DOHH2 (cell line): ENCODE results near the gene PLA2G3.
A peak's percentile ranks its signal among the peaks of the same experiment; 100 is the strongest.

Experiments used
- H3F3A ChIP-seq: fragments of 200-600 bp; sonication (generic), shearing (Covaris generic); 2 replicates; pipeline ENCODE4 v1.6.0; 2016; ENCODE audit warnings: antibody characterized with exemption, mild to moderate bottlenecking; ENCODE audit not compliant: control insufficient read depth, insufficient read depth
- H3K27ac ChIP-seq: fragments of 200-600 bp; sonication (generic); 2 replicates; pipeline ENCODE4 v1.5.1; 2014; ENCODE audit warnings: low read depth, mild to moderate bottlenecking, low read length, moderate library complexity
- H3K27me3 ChIP-seq: fragments of 200-600 bp; sonication (generic); 2 replicates; pipeline ENCODE4 v1.6.1; 2014; ENCODE audit warnings: mild to moderate bottlenecking, low read length, mixed read lengths; ENCODE audit not compliant: control insufficient read depth
- H3K36me3 ChIP-seq: fragments of 200-600 bp; sonication (generic); 2 replicates; pipeline ENCODE4 v1.6.1; 2014; ENCODE audit warnings: mild to moderate bottlenecking, low read length, moderate library complexity, mixed read lengths; ENCODE audit not compliant: control insufficient read depth
- H3K4me1 ChIP-seq: fragments of 200-600 bp; sonication (generic); 2 replicates; pipeline ENCODE4 v1.6.1; 2014; ENCODE audit warnings: mild to moderate bottlenecking, low read length, mixed read lengths; ENCODE audit not compliant: control insufficient read depth
- H3K4me2 ChIP-seq: fragments of 200-600 bp; sonication (generic); 2 replicates; pipeline ENCODE4 v1.6.0; 2014; ENCODE audit warnings: mild to moderate bottlenecking, low read length, moderate library complexity
- H3K4me3 ChIP-seq: fragments of 200-600 bp; sonication (generic); 2 replicates; pipeline ENCODE4 v1.5.1; 2014; ENCODE audit warnings: mild to moderate bottlenecking, low read length, mixed read lengths
- H3K79me2 ChIP-seq: fragments of 200-600 bp; sonication (generic); 2 replicates; pipeline ENCODE4 v1.6.1; 2014; ENCODE audit warnings: mild to moderate bottlenecking, low read length, mixed read lengths; ENCODE audit not compliant: control insufficient read depth
- H3K9me2 ChIP-seq: fragments of 200-600 bp; sonication (generic); replicated peaks from 2 replicates; pipeline ENCODE4 v1.6.1; 2014; ENCODE audit warnings: mild to moderate bottlenecking, low read length, mixed read lengths; ENCODE audit not compliant: control insufficient read depth
- H3K9me3 ChIP-seq: fragments of 200-600 bp; sonication (generic); 2 replicates; pipeline ENCODE4 v1.6.1; 2014; ENCODE audit warnings: antibody characterized with exemption, low read length, mixed read lengths; ENCODE audit not compliant: control insufficient read depth, insufficient read depth
- H4K20me1 ChIP-seq: fragments of 200-600 bp; sonication (generic); 2 replicates; pipeline ENCODE4 v1.6.0; 2014; ENCODE audit warnings: low read depth, mild to moderate bottlenecking, antibody characterized with exemption, low read length, moderate library complexity; ENCODE audit not compliant: control insufficient read depth, insufficient read depth
- CTCF ChIP-seq: fragments of 200-600 bp; sonication (generic); IDR thresholded peaks from one replicate; pipeline ENCODE4 v1.5.1; 2014; ENCODE audit warnings: antibody characterized with exemption, mild to moderate bottlenecking, low read depth, low read length; ENCODE audit not compliant: poor library complexity, severe bottlenecking
- EZH2phosphoT487 ChIP-seq: fragments of 200-600 bp; sonication (generic); IDR thresholded peaks from 2 replicates; pipeline ENCODE4 v1.6.1; 2017; ENCODE audit warnings: borderline replicate concordance, mild to moderate bottlenecking, antibody characterized with exemption, low read length, moderate library complexity, mixed read lengths

The PLA2G3 gene

GRCh38 chr22:31107178-31107893, 33.0 kb downstream of the PLA2G3 start, which contains the start of gene SELENOM:
Gene SELENOM, minus strand, starts transcription at chr22:31107568. Its CDS starts 63 bp downstream, at chr22:31107505.
- Histone ChIP-seq H3K4me1 (peaks cover 11% of the 10 kb centered on the region), H3K27ac (no peak within 1 kb of the TSS), H3K9me2 (no peaks in the 10 kb centered on the region), H3K27me3 (0 out of 2 replicates have a peak, but pooled peaks cover 5% of the 10 kb centered on the region), H4K20me1 (no peaks in the 10 kb centered on the region), H3K36me3 (no peaks in the 10 kb centered on the region), H3K79me2 (no peaks in the 10 kb centered on the region), H3K9me3 (no peaks in the 10 kb centered on the region), H3K4me2 (peak within 1 kb of the TSS; percentile 83), H3F3A (no peaks in the 10 kb centered on the region), H3K4me3 (peak within 1 kb of the TSS; percentile 69)
- TF ChIP-seq CTCF (peak; percentile 69), EZH2phosphoT487 (no peak)

DNA sequence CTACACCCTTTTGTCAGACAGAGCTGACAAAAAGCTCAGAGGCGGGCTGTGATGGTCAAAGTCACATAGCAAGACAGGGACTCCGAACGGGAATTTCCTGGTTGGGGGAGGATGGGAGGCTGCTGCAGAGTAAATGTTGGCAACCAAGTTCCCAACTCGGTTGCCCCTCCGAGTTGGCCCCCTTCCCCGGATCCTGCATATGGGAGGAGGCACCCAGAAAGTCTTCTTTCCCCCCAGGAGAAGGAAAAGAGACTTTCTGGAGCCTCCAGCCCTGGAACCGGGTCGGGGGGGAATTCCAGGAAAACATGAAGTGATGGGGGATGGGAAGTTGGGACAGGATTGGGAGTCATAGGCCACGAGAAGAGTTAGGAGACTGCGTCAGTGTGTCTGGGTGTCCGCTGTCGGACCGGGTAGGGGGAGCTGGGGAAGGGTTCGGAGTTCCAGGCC, 33.6 kb downstream of the PLA2G3 start:
- Histone ChIP-seq H3K4me3 (peak overlapping the region; percentile 69), H3K27me3 (0 out of 2 replicates have a peak, but pooled peaks cover 5% of the 10 kb centered on the region), H3K36me3 (no peaks in the 10 kb centered on the region)

GRCh38 chr22:31106001-31106571, 34.2 kb downstream of the PLA2G3 start:
- H3K4me1 ChIP-seq = peaks cover 11% of the 10 kb centered on the region
- H3K9me3 ChIP-seq = no peaks in the 10 kb centered on the region
- no peaks in the 10 kb centered on the region for H3F3A ChIP-seq
- no peak overlapping the region for H3K4me2 ChIP-seq
- H3K27ac ChIP-seq = no peak overlapping the region
- H3K9me2 ChIP-seq = no peaks in the 10 kb centered on the region
- H4K20me1 ChIP-seq = no peaks in the 10 kb centered on the region
- H3K4me3 ChIP-seq = no peak overlapping the region
- 0 out of 2 replicates have a peak, but pooled peaks cover 5% of the 10 kb centered on the region for H3K27me3 ChIP-seq
- H3K36me3 ChIP-seq = no peaks in the 10 kb centered on the region
- H3K79me2 ChIP-seq = no peaks in the 10 kb centered on the region
- TF ChIP-seq EZH2phosphoT487 (no peak), CTCF (no peak)

More for the DNA sequence above, 33.6 kb downstream of the PLA2G3 start:
- Histone ChIP-seq H3F3A (no peaks in the 10 kb centered on the region), H3K79me2 (no peaks in the 10 kb centered on the region), H3K4me1 (peaks cover 11% of the 10 kb centered on the region), H3K9me2 (no peaks in the 10 kb centered on the region), H3K4me2 (peak overlapping the region; percentile 83), H3K27ac (no peak overlapping the region), H4K20me1 (no peaks in the 10 kb centered on the region), H3K9me3 (no peaks in the 10 kb centered on the region)
- TF ChIP-seq CTCF = no peak
- no peak for TF ChIP-seq EZH2phosphoT487
